SU-DHL-6 (cell line): ENCODE measurements around the gene SCD.

Experiments
- H2AFZ ChIP-seq: fragments of 200-600 bp; sonication (generic); 2 replicates; pipeline ENCODE4 v1.6.1; 2014; ENCODE audit warnings: low read depth, mild to moderate bottlenecking, moderate library complexity, mixed read lengths, antibody characterized with exemption, low read length; ENCODE audit not compliant: severe bottlenecking
- H3F3A ChIP-seq: fragments of 200-600 bp; shearing (Covaris generic); 2 replicates; pipeline ENCODE4 v1.6.0; 2016; ENCODE audit warnings: antibody characterized with exemption, mild to moderate bottlenecking; ENCODE audit not compliant: insufficient read depth
- H3K27ac ChIP-seq: fragments of 200-600 bp; sonication (generic); 2 replicates; pipeline ENCODE4 v1.5.1; 2016; ENCODE audit warnings: low read depth, mild to moderate bottlenecking, low read length, moderate library complexity, mixed read lengths
- H3K27me3 ChIP-seq: fragments of 200-600 bp; sonication (generic), shearing (Covaris generic); 2 replicates; pipeline ENCODE4 v1.6.0; 2014; ENCODE audit warnings: mild to moderate bottlenecking, low read length
- H3K36me3 ChIP-seq: fragments of 200-600 bp; sonication (generic); 2 replicates; pipeline ENCODE4 v1.6.1; 2014; ENCODE audit warnings: mild to moderate bottlenecking, low read length, mixed read lengths
- H3K4me2 ChIP-seq: fragments of 300-600, 200-600 bp; shearing (Covaris generic), sonication (generic); 2 replicates; pipeline ENCODE4 v1.6.0; 2014; ENCODE audit warnings: low read length, low read depth, mild to moderate bottlenecking; ENCODE audit not compliant: poor library complexity, severe bottlenecking
- H3K4me3 ChIP-seq: fragments of 200-600 bp; sonication (generic); 2 replicates; pipeline ENCODE4 v1.5.1; 2014; ENCODE audit warnings: antibody characterized with exemption, low read length, mild to moderate bottlenecking, mixed read lengths; ENCODE audit not compliant: insufficient read depth, poor library complexity, severe bottlenecking
- H3K79me2 ChIP-seq: fragments of 200-600 bp; sonication (generic); 2 replicates; pipeline ENCODE4 v1.6.1; 2014; ENCODE audit warnings: mild to moderate bottlenecking, low read length, moderate library complexity; ENCODE audit not compliant: insufficient read depth
- H3K9ac ChIP-seq: fragments of 200-600 bp; sonication (generic); 2 replicates; pipeline ENCODE4 v1.7.0; 2014; ENCODE audit warnings: mild to moderate bottlenecking, low read length
- H3K9me2 ChIP-seq: fragments of 200-600 bp; sonication (generic); replicated peaks from 2 replicates; pipeline ENCODE4 v1.6.1; 2014; ENCODE audit warnings: low read length; ENCODE audit not compliant: insufficient read depth
- H3K9me3 ChIP-seq: fragments of 200-600 bp; sonication (generic); 2 replicates; pipeline ENCODE4 v1.6.1; 2014; ENCODE audit warnings: low read length, mixed read lengths; ENCODE audit not compliant: insufficient read depth
- H4K20me1 ChIP-seq: fragments of 200-600 bp; sonication (generic); 2 replicates; pipeline ENCODE4 v1.6.1; 2014; ENCODE audit warnings: low read depth, mild to moderate bottlenecking, antibody characterized with exemption, low read length, moderate library complexity, mixed read lengths
- EZH2phosphoT487 ChIP-seq: fragments of 200-600 bp; sonication (generic), shearing (Covaris generic); conservative IDR thresholded peaks from 2 replicates; pipeline ENCODE4 v1.6.1; 2018; ENCODE audit warnings: mild to moderate bottlenecking, antibody characterized with exemption, low read length, moderate library complexity, mixed read lengths
- TF ChIP-seq, protein P1 (sequence below): fragments of 200-600 bp; sonication (generic); IDR thresholded peaks from one replicate; pipeline ENCODE4 v1.5.1; 2017; ENCODE audit warnings: antibody characterized with exemption, mild to moderate bottlenecking, low read length, moderate library complexity; ENCODE audit not compliant: insufficient read depth, poor library complexity, severe bottlenecking

Gene SCD

DNA sequence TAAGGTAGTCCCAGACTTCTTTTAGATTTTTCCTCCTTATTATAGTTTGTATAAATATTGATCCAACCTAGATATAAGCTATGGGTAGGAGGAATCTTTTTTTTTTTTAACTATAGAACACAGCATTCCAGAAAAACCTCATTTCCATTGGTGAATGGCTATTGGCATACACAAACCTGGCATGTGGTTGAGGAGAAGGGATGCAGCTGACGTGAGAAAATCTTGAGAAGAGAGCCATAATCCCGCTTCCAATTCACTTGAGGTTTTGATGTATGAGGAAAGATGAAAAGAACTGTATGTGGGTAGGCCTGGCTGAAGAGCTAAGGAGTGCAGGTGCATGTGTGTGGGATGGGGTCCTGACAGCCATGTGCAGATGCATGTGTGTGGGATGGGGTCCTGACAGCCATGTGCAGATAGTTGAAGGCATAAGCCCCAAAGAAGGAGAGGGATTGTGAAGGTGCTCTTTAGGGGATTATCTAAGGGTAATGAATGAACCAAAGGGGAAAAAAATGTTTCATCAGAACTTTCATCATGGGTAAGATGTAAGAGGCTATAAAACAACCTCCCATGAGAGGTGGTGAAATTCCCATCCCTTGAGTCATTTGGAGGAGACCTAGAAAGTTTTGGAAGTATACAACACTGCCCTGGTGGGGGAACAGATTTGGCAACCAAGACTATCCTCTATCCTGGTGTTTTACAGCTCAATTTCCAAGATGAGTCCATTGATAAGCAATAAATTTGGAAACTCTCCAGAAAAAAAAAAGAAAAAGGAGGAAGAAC, 13.2 kb upstream of the SCD start:
- Histone ChIP-seq H3K79me2 (no peaks in the 10 kb centered on the region), H3K27ac (no peak overlapping the region), H2AFZ (no peak overlapping the region), H3F3A (no peaks in the 10 kb centered on the region), H3K4me2 (no peak overlapping the region), H3K4me3 (no peak overlapping the region), H3K27me3 (no peaks in the 10 kb centered on the region), H4K20me1 (no peaks in the 10 kb centered on the region), H3K36me3 (no peaks in the 10 kb centered on the region), H3K9me3 (no peaks in the 10 kb centered on the region), H3K9ac (no peak overlapping the region), H3K9me2 (no peaks in the 10 kb centered on the region)
- no peak for TF ChIP-seq EZH2phosphoT487
- TF ChIP-seq, protein P1, sequence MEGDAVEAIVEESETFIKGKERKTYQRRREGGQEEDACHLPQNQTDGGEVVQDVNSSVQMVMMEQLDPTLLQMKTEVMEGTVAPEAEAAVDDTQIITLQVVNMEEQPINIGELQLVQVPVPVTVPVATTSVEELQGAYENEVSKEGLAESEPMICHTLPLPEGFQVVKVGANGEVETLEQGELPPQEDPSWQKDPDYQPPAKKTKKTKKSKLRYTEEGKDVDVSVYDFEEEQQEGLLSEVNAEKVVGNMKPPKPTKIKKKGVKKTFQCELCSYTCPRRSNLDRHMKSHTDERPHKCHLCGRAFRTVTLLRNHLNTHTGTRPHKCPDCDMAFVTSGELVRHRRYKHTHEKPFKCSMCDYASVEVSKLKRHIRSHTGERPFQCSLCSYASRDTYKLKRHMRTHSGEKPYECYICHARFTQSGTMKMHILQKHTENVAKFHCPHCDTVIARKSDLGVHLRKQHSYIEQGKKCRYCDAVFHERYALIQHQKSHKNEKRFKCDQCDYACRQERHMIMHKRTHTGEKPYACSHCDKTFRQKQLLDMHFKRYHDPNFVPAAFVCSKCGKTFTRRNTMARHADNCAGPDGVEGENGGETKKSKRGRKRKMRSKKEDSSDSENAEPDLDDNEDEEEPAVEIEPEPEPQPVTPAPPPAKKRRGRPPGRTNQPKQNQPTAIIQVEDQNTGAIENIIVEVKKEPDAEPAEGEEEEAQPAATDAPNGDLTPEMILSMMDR = no peak

DNA sequence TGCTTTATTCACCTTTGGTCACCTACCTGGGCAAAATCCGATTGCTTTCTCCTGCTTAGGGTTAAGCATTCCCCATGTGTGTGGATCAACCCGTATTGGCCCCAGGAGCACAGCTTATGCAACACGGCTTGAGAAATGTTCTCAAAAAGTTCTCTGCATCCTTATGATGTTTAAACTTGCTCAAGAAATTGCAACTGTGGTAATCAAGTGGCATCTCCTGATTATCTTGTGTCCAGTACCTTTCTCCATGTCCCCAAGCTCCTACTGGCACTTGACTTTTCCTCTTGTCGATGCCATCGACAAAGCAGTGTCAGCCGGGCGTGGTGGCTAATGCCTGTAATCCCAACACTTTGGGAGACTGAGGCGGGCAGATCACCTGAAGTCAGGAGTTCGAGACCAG, 12.3 kb upstream of the SCD start:
- H3K9me3 ChIP-seq = no peaks in the 10 kb centered on the region
- no peaks in the 10 kb centered on the region for H3K27me3 ChIP-seq
- H3K9ac ChIP-seq = no peak overlapping the region
- no peaks in the 10 kb centered on the region for H3K36me3 ChIP-seq
- no peak overlapping the region for H3K4me3 ChIP-seq
- no peak overlapping the region for H3K27ac ChIP-seq
- peaks cover 4% of the 10 kb centered on the region; the same call in 1 of the 2 replicates for H3F3A ChIP-seq
- H4K20me1 ChIP-seq = no peaks in the 10 kb centered on the region
- no peaks in the 10 kb centered on the region for H3K79me2 ChIP-seq
- H2AFZ ChIP-seq = no peak overlapping the region
- no peaks in the 10 kb centered on the region for H3K9me2 ChIP-seq
- no peak for TF ChIP-seq EZH2phosphoT487
- TF ChIP-seq, protein P1 = no peak
- no peak overlapping the region for H3K4me2 ChIP-seq

DNA sequence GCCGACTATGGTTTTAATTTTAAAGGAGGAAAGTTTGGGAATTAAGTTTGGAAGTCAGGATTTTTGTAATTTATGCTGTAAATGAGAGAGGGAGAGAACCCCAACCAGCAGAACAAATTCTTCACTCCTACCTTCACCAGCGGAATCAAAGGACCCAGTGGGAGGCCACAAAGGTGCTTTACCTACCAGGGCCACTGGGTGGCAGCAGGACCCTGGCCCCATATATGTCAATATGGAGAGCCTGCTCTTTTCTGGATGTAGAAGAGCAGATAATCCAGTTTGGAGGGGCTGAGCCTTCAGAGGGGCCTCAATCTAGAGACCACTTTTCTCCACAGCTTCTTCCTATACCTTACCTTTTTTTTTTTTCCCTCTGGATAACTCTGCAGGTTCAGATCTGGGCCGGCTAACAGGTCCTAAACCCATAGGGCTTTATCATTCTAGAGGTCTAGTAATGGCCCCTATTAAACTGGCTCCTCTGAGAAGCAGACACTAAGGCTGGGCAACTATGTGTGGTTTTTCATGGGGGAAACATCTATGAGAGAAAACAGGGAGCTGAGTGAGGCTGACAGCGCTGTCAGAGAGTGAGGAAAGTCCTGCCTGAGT, 8.5 kb upstream of the SCD start:
- Histone ChIP-seq H3K9me3 (no peaks in the 10 kb centered on the region), H3K79me2 (no peaks in the 10 kb centered on the region), H3K4me2 (peak overlapping the region; percentile 43), H3K27ac (0 out of 2 replicates have a peak overlapping the region, but pooled peaks have one; percentile 20), H3K4me3 (no peak overlapping the region), H3K27me3 (no peaks in the 10 kb centered on the region), H2AFZ (peak overlapping the region; percentile 25), H3K36me3 (no peaks in the 10 kb centered on the region), H3K9ac (peak overlapping the region; percentile 23; the same call in 1 of the 2 replicates), H3K9me2 (no peaks in the 10 kb centered on the region), H3F3A (peaks cover 4% of the 10 kb centered on the region; the same call in 1 of the 2 replicates), H4K20me1 (no peaks in the 10 kb centered on the region)
- TF ChIP-seq, protein P1 = peak; percentile 87
- no peak for TF ChIP-seq EZH2phosphoT487
